Skin of body (tissue), 2 donors: ENCODE measurements around the gene SCOC. TPM values are rescaled to one million over a fixed set of nuclear protein-coding genes. Genes with fewer than 3 reads are reported as not detected.

Experiments
- DNase-seq: peaks from one replicate; lab custom pipeline; 2025; lab: John Stamatoyannopoulos, UW
- total RNA-seq: library from RNA; depleted of rRNA; stranded (reverse); fragments of >200 nt; gene quantifications from one replicate; pipeline ENCODE4 v1.2.3, GENCODE V29; 2014

The SCOC gene
- total RNA-seq, result 35.2 TPM

GRCh38 chr4:140373328-140374129 is at the start of gene SCOC:
Gene SCOC, plus strand, starts transcription at chr4:140373646. Its CDS starts 5,525 bp downstream, at chr4:140379171.
- peak; percentile 99 for DNase-seq

- no peak for DNase-seq
Measured at GRCh38 chr4:140326395-140326993, 47.0 kb upstream of the SCOC start.

- DNase-seq, result peak; percentile 6
Measured at GRCh38 chr4:140330311-140330900, 43.0 kb upstream of the SCOC start.

GRCh38 chr4:140331245-140331644 is 42.2 kb upstream of the SCOC start:
- DNase-seq, result no peak

GRCh38 chr4:140331876-140332275 is 41.6 kb upstream of the SCOC start:
- no peak for DNase-seq

- DNase-seq, result no peak
Measured at GRCh38 chr4:140332734-140333133, 40.7 kb upstream of the SCOC start.

- no peak for DNase-seq
Measured at GRCh38 chr4:140333523-140333922, 39.9 kb upstream of the SCOC start.

- no peak for DNase-seq
Measured at GRCh38 chr4:140335076-140335475, 38.4 kb upstream of the SCOC start.

- DNase-seq, result no peak
Measured at GRCh38 chr4:140336730-140337129, 36.7 kb upstream of the SCOC start.

GRCh38 chr4:140342620-140343019 is 30.8 kb upstream of the SCOC start:
- DNase-seq, result no peak

GRCh38 chr4:140343303-140343702 is 30.1 kb upstream of the SCOC start:
- no peak for DNase-seq

GRCh38 chr4:140344101-140344500 is 29.3 kb upstream of the SCOC start:
- no peak for DNase-seq

- DNase-seq, result no peak
Measured at GRCh38 chr4:140344621-140345020, 28.8 kb upstream of the SCOC start.

- DNase-seq, result no peak
Measured at GRCh38 chr4:140346136-140346535, 27.3 kb upstream of the SCOC start.

GRCh38 chr4:140349816-140350215 is 23.6 kb upstream of the SCOC start:
- no peak for DNase-seq

- DNase-seq, result no peak
Measured at GRCh38 chr4:140351093-140352075, 22.1 kb upstream of the SCOC start.

- no peak for DNase-seq
Measured at GRCh38 chr4:140353786-140354185, 19.7 kb upstream of the SCOC start.

- no peak for DNase-seq
Measured at GRCh38 chr4:140355288-140355687, 18.2 kb upstream of the SCOC start.

GRCh38 chr4:140357868-140358267 is 15.6 kb upstream of the SCOC start:
- DNase-seq, result no peak

GRCh38 chr4:140358281-140358680 is 15.2 kb upstream of the SCOC start:
- DNase-seq, result no peak
